HEK293 (cell line): Measurements from ENCODE around the gene DGUOK.

ENCODE experiments used
- CTCF ChIA-PET: fragments of 350-600 bp; formaldehyde crosslinking; extraction: SDS; loops from one replicate; lab custom pipeline; 2021; ENCODE audit warnings: antibody characterized with exemption; lab: Yijun Ruan, JAX
- POLR2A ChIA-PET: fragments of 300-600 bp; formaldehyde crosslinking; extraction: SDS; loops from one replicate; lab custom pipeline; 2020; ENCODE audit warnings: antibody characterized with exemption, inconsistent platforms; lab: Yijun Ruan, JAX
- H3K27ac ChIP-seq: fragments of 200-500 bp; sonication (Bioruptor generic); 2 replicates; pipeline ENCODE4 v1.5.1; 2014; ENCODE audit warnings: low read depth, low read length, control low read depth, inconsistent platforms; ENCODE audit errors: extremely low read depth
- H3K36me3 ChIP-seq, 2 experiments: fragments of 200-500 bp in 1 of 2; sonication (Bioruptor generic) in 1 of 2; 1 replicate in 1 of 2; 2 replicates in 1 of 2; pipeline ENCODE4 v1.5.1; 2014 to 2017; ENCODE audit warnings: inconsistent platforms in 2 of 2, low read length in 2 of 2; ENCODE audit not compliant: control insufficient read depth in 2 of 2, insufficient read depth in 1 of 2
- H3K4me1 ChIP-seq: fragments of 200-500 bp; sonication (Bioruptor generic); 2 replicates; pipeline ENCODE4 v1.5.1; 2014; ENCODE audit warnings: mild to moderate bottlenecking, low read length, inconsistent platforms; ENCODE audit not compliant: control insufficient read depth, insufficient read depth
- H3K4me3 ChIP-seq: 2 replicates; pipeline ENCODE4 v1.5.1; 2011; ENCODE audit warnings: low read depth, mild to moderate bottlenecking, control low read depth, low read length, moderate library complexity
- H3K9me3 ChIP-seq: fragments of 200-500 bp; sonication (Bioruptor generic); 2 replicates; pipeline ENCODE4 v1.5.1; 2014; ENCODE audit warnings: low read depth, low read length, inconsistent platforms; ENCODE audit not compliant: control insufficient read depth, insufficient read depth
- GLI4 ChIP-seq: fragments of 450-650 bp; formaldehyde crosslinking; IDR thresholded peaks from 2 replicates; pipeline ENCODE4 v1.5.1; 2016; ENCODE audit warnings: missing biosample characterization, missing genetic modification characterization
- TCF7L2 ChIP-seq: IDR thresholded peaks from 2 replicates; pipeline ENCODE4 v1.6.1; 2011; ENCODE audit warnings: low read depth, mild to moderate bottlenecking, inconsistent platforms, low read length, moderate library complexity, borderline replicate concordance
- ZBTB17 ChIP-seq: fragments of 450-650 bp; formaldehyde crosslinking; IDR thresholded peaks from 2 replicates; pipeline ENCODE4 v1.5.1; 2016; ENCODE audit warnings: missing biosample characterization, missing genetic modification characterization
- ZNF311 ChIP-seq: fragments of 450-650 bp; formaldehyde crosslinking; IDR thresholded peaks from 2 replicates; pipeline ENCODE4 v1.5.1; 2017; ENCODE audit warnings: missing biosample characterization, missing genetic modification characterization, borderline replicate concordance
- ZNF354C ChIP-seq: fragments of 450-650 bp; formaldehyde crosslinking; IDR thresholded peaks from 2 replicates; pipeline ENCODE4 v1.5.1; 2016; ENCODE audit warnings: missing biosample characterization, missing genetic modification characterization, low read depth, borderline replicate concordance
- ZNF394 ChIP-seq: fragments of 450-650 bp; formaldehyde crosslinking; IDR thresholded peaks from 2 replicates; pipeline ENCODE4 v1.5.1; 2016; ENCODE audit warnings: missing biosample characterization, missing genetic modification characterization, mild to moderate bottlenecking, moderate library complexity, borderline replicate concordance
- ZNF629 ChIP-seq: fragments of 450-650 bp; formaldehyde crosslinking; IDR thresholded peaks from 2 replicates; pipeline ENCODE4 v1.5.1; 2017; ENCODE audit warnings: missing biosample characterization, missing genetic modification characterization
- TF ChIP-seq, protein P1 (sequence below): fragments of 450-650 bp; formaldehyde crosslinking; IDR thresholded peaks from 2 replicates; pipeline ENCODE4 v1.5.1; 2016; ENCODE audit warnings: missing biosample characterization, missing genetic modification characterization
- TF ChIP-seq, protein P2 (sequence below): fragments of 450-650 bp; formaldehyde crosslinking; IDR thresholded peaks from 2 replicates; pipeline ENCODE4 v1.5.1; 2017; ENCODE audit warnings: missing biosample characterization, mild to moderate bottlenecking, missing genetic modification characterization, moderate library complexity
- TF ChIP-seq, protein P3 (sequence below): fragments of 450-650 bp; formaldehyde crosslinking; IDR thresholded peaks from 2 replicates; pipeline ENCODE4 v1.5.0; 2017; ENCODE audit warnings: missing biosample characterization, missing genetic modification characterization, borderline replicate concordance
- TF ChIP-seq, protein P4 (sequence below): fragments of 450-650 bp; formaldehyde crosslinking; IDR thresholded peaks from 2 replicates; pipeline ENCODE4 v1.5.1; 2016; ENCODE audit warnings: missing biosample characterization, missing genetic modification characterization

DGUOK gene

GRCh38 chr2:73908689-73909652 is 17.7 kb upstream of the DGUOK start:
- POLR2A ChIA-PET = no interaction called here

GRCh38 chr2:73910873-73911547 is 15.7 kb upstream of the DGUOK start:
- Histone ChIP-seq H3K4me3 (no peak overlapping the region), H3K4me1 (peaks cover 9% of the 10 kb centered on the region), H3K27ac (no peak overlapping the region), H3K36me3 (no peaks in the 10 kb centered on the region), H3K9me3 (no peaks in the 10 kb centered on the region)
- TF ChIP-seq, protein P1, sequence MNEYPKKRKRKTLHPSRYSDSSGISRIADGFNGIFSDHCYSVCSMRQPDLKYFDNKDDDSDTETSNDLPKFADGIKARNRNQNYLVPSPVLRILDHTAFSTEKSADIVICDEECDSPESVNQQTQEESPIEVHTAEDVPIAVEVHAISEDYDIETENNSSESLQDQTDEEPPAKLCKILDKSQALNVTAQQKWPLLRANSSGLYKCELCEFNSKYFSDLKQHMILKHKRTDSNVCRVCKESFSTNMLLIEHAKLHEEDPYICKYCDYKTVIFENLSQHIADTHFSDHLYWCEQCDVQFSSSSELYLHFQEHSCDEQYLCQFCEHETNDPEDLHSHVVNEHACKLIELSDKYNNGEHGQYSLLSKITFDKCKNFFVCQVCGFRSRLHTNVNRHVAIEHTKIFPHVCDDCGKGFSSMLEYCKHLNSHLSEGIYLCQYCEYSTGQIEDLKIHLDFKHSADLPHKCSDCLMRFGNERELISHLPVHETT (tag by site-specific recombination) = no peak
- no peak for TF ChIP-seq ZBTB17
- TF ChIP-seq, protein P2, sequence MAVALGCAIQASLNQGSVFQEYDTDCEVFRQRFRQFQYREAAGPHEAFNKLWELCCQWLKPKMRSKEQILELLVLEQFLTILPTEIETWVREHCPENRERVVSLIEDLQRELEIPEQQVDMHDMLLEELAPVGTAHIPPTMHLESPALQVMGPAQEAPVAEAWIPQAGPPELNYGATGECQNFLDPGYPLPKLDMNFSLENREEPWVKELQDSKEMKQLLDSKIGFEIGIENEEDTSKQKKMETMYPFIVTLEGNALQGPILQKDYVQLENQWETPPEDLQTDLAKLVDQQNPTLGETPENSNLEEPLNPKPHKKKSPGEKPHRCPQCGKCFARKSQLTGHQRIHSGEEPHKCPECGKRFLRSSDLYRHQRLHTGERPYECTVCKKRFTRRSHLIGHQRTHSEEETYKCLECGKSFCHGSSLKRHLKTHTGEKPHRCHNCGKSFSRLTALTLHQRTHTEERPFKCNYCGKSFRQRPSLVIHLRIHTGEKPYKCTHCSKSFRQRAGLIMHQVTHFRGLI (tag by site-specific recombination) = no peak
- ChIA-PET POLR2A (no interaction called here), CTCF (interaction anchor here (0.6 kb wide), 1 partner anchor 356 kb away, joined by 5 read pairs; no protein-coding TSS in a partner anchor)

More at GRCh38 chr2:73908689-73909652, 17.7 kb upstream of the DGUOK start:
- Histone ChIP-seq H3K9me3 (no peaks in the 10 kb centered on the region), H3K27ac (no peak overlapping the region), H3K4me1 (peaks cover 9% of the 10 kb centered on the region), H3K36me3 (no peaks in the 10 kb centered on the region), H3K4me3 (no peak overlapping the region)
- CTCF ChIA-PET = interaction anchor here (0.6 to 1.7 kb wide), 9 partner anchors 12 to 298 kb away, joined by 3 to 5 read pairs (median 3); no protein-coding TSS in a partner anchor
- no peak for TF ChIP-seq ZNF311
- TF ChIP-seq, protein P3, sequence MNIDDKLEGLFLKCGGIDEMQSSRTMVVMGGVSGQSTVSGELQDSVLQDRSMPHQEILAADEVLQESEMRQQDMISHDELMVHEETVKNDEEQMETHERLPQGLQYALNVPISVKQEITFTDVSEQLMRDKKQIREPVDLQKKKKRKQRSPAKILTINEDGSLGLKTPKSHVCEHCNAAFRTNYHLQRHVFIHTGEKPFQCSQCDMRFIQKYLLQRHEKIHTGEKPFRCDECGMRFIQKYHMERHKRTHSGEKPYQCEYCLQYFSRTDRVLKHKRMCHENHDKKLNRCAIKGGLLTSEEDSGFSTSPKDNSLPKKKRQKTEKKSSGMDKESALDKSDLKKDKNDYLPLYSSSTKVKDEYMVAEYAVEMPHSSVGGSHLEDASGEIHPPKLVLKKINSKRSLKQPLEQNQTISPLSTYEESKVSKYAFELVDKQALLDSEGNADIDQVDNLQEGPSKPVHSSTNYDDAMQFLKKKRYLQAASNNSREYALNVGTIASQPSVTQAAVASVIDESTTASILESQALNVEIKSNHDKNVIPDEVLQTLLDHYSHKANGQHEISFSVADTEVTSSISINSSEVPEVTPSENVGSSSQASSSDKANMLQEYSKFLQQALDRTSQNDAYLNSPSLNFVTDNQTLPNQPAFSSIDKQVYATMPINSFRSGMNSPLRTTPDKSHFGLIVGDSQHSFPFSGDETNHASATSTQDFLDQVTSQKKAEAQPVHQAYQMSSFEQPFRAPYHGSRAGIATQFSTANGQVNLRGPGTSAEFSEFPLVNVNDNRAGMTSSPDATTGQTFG = no peak
- TF ChIP-seq GLI4 (tag by site-specific recombination) = no peak
- TF ChIP-seq ZNF394 = no peak

- Histone ChIP-seq H3K27ac (no peak overlapping the region), H3K4me3 (no peak overlapping the region), H3K4me1 (peaks cover 9% of the 10 kb centered on the region), H3K36me3 (no peaks in the 10 kb centered on the region), H3K9me3 (no peaks in the 10 kb centered on the region)
- ChIA-PET CTCF (interaction anchor here (1.2 kb wide), 1 partner anchor 10 kb away, joined by 4 read pairs; no protein-coding TSS in a partner anchor), POLR2A (no interaction called here)
- TF ChIP-seq, protein P4, sequence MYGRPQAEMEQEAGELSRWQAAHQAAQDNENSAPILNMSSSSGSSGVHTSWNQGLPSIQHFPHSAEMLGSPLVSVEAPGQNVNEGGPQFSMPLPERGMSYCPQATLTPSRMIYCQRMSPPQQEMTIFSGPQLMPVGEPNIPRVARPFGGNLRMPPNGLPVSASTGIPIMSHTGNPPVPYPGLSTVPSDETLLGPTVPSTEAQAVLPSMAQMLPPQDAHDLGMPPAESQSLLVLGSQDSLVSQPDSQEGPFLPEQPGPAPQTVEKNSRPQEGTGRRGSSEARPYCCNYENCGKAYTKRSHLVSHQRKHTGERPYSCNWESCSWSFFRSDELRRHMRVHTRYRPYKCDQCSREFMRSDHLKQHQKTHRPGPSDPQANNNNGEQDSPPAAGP (tag by site-specific recombination) = no peak
- TF ChIP-seq ZNF354C (no peak), ZNF629 (peak; percentile 34; the same call in 1 of the 2 replicates), TCF7L2 (no peak)
These were observed 15.0 kb upstream of the DGUOK start for GRCh38 chr2:73911548-73912208.
